ENCODE data around the gene FLACC1.
A peak's percentile ranks its signal among the peaks of the same experiment; 100 is the strongest.
"Not testable (repeated sequence)": the region's sequence is repeated elsewhere in the genome, so short reads cannot be mapped to it uniquely, and the experiment has no call there.

Gene FLACC1

GRCh38 chr2:201244829-201245228 lies 112.3 kb downstream of the FLACC1 start:
- H3K27me3 ChIP-seq (replicated peaks; ENCODE audit: control insufficient read depth, insufficient read depth, low read length, poor library complexity, severe bottlenecking): no peaks in the 10 kb centered on the region
- DNase-seq: no peak
- no peak overlapping the region for H3K27ac ChIP-seq (ENCODE audit: insufficient read depth, low read length, poor library complexity, severe bottlenecking)
- peaks cover 3% of the 10 kb centered on the region for H3K4me1 ChIP-seq (ENCODE audit: control insufficient read depth, insufficient read depth, low read length, poor library complexity, severe bottlenecking)
- H3K4me3 ChIP-seq (ENCODE audit: insufficient read depth, low read depth, low read length, poor library complexity, severe bottlenecking): no peak overlapping the region
- H3K9me3 ChIP-seq (ENCODE audit: control insufficient read depth, low read length): no peaks in the 10 kb centered on the region
- peaks cover 3% of the 10 kb centered on the region for H3K36me3 ChIP-seq (ENCODE audit: control insufficient read depth, insufficient read depth, low read length)

- Histone ChIP-seq H3K9me3 (ENCODE audit: control insufficient read depth, low read length) (no peaks in the 10 kb centered on the region), H3K27me3 (replicated peaks; ENCODE audit: control insufficient read depth, insufficient read depth, low read length, poor library complexity, severe bottlenecking) (no peaks in the 10 kb centered on the region), H3K36me3 (ENCODE audit: control insufficient read depth, insufficient read depth, low read length) (peaks cover 3% of the 10 kb centered on the region), H3K4me3 (ENCODE audit: insufficient read depth, low read depth, low read length, poor library complexity, severe bottlenecking) (no peak overlapping the region), H3K4me1 (ENCODE audit: control insufficient read depth, insufficient read depth, low read length, poor library complexity, severe bottlenecking) (peaks cover 4% of the 10 kb centered on the region), H3K27ac (ENCODE audit: insufficient read depth, low read length, poor library complexity, severe bottlenecking) (peak overlapping the region; percentile 18)
- DNase-seq: no peak
These were observed 114.4 kb downstream of the FLACC1 start for GRCh38 chr2:201242571-201243277.

- not testable (repeated sequence) for DNase-seq; H3K9me3 ChIP-seq (ENCODE audit: control insufficient read depth, low read length); H3K4me3 ChIP-seq (ENCODE audit: insufficient read depth, low read depth, low read length, poor library complexity, severe bottlenecking); H3K27me3 ChIP-seq (replicated peaks; ENCODE audit: control insufficient read depth, insufficient read depth, low read length, poor library complexity, severe bottlenecking); H3K27ac ChIP-seq (ENCODE audit: insufficient read depth, low read length, poor library complexity, severe bottlenecking); H3K36me3 ChIP-seq (ENCODE audit: control insufficient read depth, insufficient read depth, low read length)
- H3K4me1 ChIP-seq (ENCODE audit: control insufficient read depth, insufficient read depth, low read length, poor library complexity, severe bottlenecking): peaks cover 16% of the 10 kb centered on the region
These were observed 117.8 kb downstream of the FLACC1 start for GRCh38 chr2:201239167-201239935.

Measured in effector memory CD4-positive, alpha-beta T cell (primary cell).